Kidney (tissue), 14 donors: Measurements from ENCODE around the gene MYH13. TPM values are rescaled to one million over a fixed set of nuclear protein-coding genes. Genes with fewer than 3 reads are reported as not detected.
A peak's percentile ranks its signal among the peaks of the same experiment; 100 is the strongest.

ENCODE experiments used
- DNase-seq, 5 donors: peaks; one replicate each; pipeline ENCODE4 v3.0.0-alpha.2; 2013 to 2020
- FAIRE-seq: peaks from 2 replicates; lab custom pipeline; 2012; peaks lifted over from hg19 to GRCh38; lab: Jason Lieb, UNC
- H3K27ac ChIP-seq, 2 donors: one replicate each; pipeline ENCODE4 v1.7.0; 2013; ENCODE audit warnings: low read depth in 2 of 2, low read length in 2 of 2, inconsistent platforms in 1 of 2
- H3K27me3 ChIP-seq: one replicate; pipeline ENCODE4 v1.7.1; 2013; ENCODE audit warnings: low read length, inconsistent platforms; ENCODE audit not compliant: control insufficient read depth, insufficient read depth
- H3K36me3 ChIP-seq, 3 donors: one replicate each; pipeline versions ENCODE4 v1.7.0 to v1.7.1; 2013; ENCODE audit warnings: low read length in 3 of 3, control low read depth in 1 of 3, inconsistent platforms in 1 of 3; ENCODE audit not compliant: insufficient read depth in 3 of 3, control insufficient read depth in 2 of 3
- H3K4me1 ChIP-seq, 3 donors: one replicate each; pipeline versions ENCODE4 v1.7.0 to v1.7.1; 2013; ENCODE audit warnings: low read length in 3 of 3, inconsistent platforms in 1 of 3, low read depth in 1 of 3; ENCODE audit not compliant: control insufficient read depth in 2 of 3, insufficient read depth in 2 of 3
- H3K4me3 ChIP-seq, 3 donors: one replicate each; pipeline versions ENCODE4 v1.7.0 to v1.8.1; 2013; ENCODE audit warnings: low read length in 3 of 3, control low read depth in 1 of 3, inconsistent platforms in 1 of 3
- H3K9ac ChIP-seq, 3 donors: one replicate each; pipeline versions ENCODE4 v1.7.0 to v1.7.1; 2013; ENCODE audit warnings: low read length in 3 of 3, control low read depth in 1 of 3, inconsistent platforms in 1 of 3
- H3K9me3 ChIP-seq, 3 donors: one replicate each; pipeline versions ENCODE4 v1.7.0 to v1.7.1; 2013; ENCODE audit warnings: low read length in 3 of 3, control low read depth in 1 of 3, inconsistent platforms in 1 of 3; ENCODE audit not compliant: control insufficient read depth in 2 of 3, insufficient read depth in 1 of 3
- intact Hi-C: fragments of 100-400 bp; cut with DNase I; formaldehyde crosslinking; loops from one replicate; pipeline ENCODE4 v1.11.1; 2022
- polyA plus RNA-seq: library from polyadenylated mRNA; stranded (reverse); fragments of 350-450 nt; fragmentation: Illumina TruSeq; extraction: RNeasy Lipid Tissue Mini Kit (QIAGEN cat#74804); gene quantifications from one replicate; pipeline ENCODE4 v1.2.3, GENCODE V29; 2014; ENCODE audit warnings: low read depth, low replicate concordance; ENCODE audit not compliant: insufficient read depth
- total RNA-seq: library from RNA; stranded (reverse); fragmentation: NEBNext Ultra II Directional; extraction: Animal tissue kit (Norgen Biotek cat#: 25700); gene quantifications from one replicate; pipeline ENCODE4 v1.2.1, GENCODE V29; 2021
- TF ChIP-seq, protein P1 (sequence below): IDR thresholded peaks from 3 replicates; pipeline ENCODE4 v1.5.1; 2012; ENCODE audit warnings: mild to moderate bottlenecking, moderate library complexity, borderline replicate concordance; ENCODE audit not compliant: insufficient read depth; ENCODE audit errors: extremely low read depth
- donor health status: control.
- donor health status: control.
- donor health status: control.
- donor health status: control.
- donor health status: control.
- donor health status: DM: yes; HTN: yes; CAD: no.
- donor health status: Normal renal cell carcinoma (clear cell type).

MYH13 gene
- total and polyA plus RNA-seq, 2 donors from 2014 or later = not detected

DNA sequence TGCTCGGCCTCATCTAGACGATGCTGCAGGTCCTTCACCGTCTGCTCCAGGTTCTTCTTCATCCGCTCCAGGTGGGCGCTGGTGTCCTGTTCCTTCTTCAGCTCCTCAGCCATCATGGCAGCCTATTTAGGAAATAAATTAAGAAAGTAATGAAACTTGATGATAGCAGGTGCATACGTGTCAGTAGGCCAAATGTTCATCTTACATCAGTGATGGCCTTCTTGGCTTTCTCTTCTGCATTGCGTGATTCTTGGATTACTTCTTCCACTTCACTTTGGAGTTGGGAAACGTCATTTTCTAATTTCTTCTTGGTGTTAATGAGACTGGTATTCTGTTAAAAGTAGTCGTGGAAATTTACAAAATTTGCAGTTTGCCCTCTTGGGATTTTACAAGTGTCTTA is 20.1 kb upstream of the MYH13 start:
- FAIRE-seq = no peak
- no peaks in the 10 kb centered on the region for H3K27me3 ChIP-seq
- H3K9ac ChIP-seq = no peak overlapping the region
- no peak overlapping the region for H3K4me3 ChIP-seq
- H3K27ac ChIP-seq = no peak overlapping the region
- DNase-seq = peak in 2 of 5 donors; percentile 41 to 50
- intact Hi-C loops = no loop called here
- no peaks in the 10 kb centered on the region for H3K9me3 ChIP-seq
- TF ChIP-seq, protein P1, sequence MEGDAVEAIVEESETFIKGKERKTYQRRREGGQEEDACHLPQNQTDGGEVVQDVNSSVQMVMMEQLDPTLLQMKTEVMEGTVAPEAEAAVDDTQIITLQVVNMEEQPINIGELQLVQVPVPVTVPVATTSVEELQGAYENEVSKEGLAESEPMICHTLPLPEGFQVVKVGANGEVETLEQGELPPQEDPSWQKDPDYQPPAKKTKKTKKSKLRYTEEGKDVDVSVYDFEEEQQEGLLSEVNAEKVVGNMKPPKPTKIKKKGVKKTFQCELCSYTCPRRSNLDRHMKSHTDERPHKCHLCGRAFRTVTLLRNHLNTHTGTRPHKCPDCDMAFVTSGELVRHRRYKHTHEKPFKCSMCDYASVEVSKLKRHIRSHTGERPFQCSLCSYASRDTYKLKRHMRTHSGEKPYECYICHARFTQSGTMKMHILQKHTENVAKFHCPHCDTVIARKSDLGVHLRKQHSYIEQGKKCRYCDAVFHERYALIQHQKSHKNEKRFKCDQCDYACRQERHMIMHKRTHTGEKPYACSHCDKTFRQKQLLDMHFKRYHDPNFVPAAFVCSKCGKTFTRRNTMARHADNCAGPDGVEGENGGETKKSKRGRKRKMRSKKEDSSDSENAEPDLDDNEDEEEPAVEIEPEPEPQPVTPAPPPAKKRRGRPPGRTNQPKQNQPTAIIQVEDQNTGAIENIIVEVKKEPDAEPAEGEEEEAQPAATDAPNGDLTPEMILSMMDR = no peak
- no peaks in the 10 kb centered on the region for H3K36me3 ChIP-seq
- no peaks in the 10 kb centered on the region for H3K4me1 ChIP-seq

DNA sequence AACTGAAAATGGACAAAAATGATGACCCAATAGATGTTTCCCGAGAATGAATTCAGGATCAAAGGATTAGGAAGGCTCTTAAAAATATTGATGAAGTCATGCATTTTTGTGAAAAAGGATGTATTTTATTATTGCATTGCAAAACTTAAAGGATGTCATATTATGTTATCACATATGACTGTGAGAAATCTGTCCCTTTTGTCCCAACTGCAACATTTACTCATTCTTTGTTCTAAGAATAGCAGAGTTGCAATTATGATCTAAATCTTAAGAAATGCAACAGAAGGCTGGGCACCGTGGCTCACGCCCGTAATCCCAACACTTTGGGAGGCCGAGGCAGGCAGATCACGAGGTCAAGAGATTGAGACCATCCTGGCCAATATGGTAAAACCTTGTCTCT is 13.1 kb upstream of the MYH13 start:
- Histone ChIP-seq H3K36me3 (no peaks in the 10 kb centered on the region), H3K9me3 (no peaks in the 10 kb centered on the region), H3K4me1 (no peaks in the 10 kb centered on the region), H3K4me3 (no peak overlapping the region), H3K27ac (no peak overlapping the region), H3K9ac (no peak overlapping the region), H3K27me3 (no peaks in the 10 kb centered on the region)
- FAIRE-seq (no peak), DNase-seq (no peak)
- intact Hi-C loops = no loop called here
- TF ChIP-seq, protein P1 = no peak

DNA sequence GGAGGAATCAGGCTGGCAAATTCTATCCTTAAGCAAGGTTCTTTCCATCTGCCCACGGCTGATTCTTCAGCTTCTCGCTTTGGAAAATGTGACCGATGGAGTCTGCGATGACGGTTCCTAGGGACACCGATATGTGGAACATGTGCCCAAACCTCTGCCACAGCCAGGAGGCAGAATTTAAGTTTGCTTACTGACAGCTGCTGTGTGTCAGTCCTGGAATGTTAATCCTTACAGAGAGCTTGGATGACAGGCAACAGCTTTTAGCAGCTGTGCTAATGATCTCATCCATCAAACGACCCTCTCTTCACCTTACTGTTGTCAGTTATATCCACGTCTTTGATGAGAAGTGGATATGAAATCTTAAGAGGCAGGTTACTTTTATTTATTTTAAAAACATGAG is 11.4 kb upstream of the MYH13 start:
- Histone ChIP-seq H3K36me3 (no peaks in the 10 kb centered on the region), H3K9me3 (no peaks in the 10 kb centered on the region), H3K27ac (no peak overlapping the region), H3K4me1 (no peaks in the 10 kb centered on the region), H3K27me3 (no peaks in the 10 kb centered on the region), H3K4me3 (no peak overlapping the region), H3K9ac (no peak overlapping the region)
- TF ChIP-seq, protein P1 = no peak
- FAIRE-seq = no peak
- DNase-seq = peak in 4 of 5 donors; percentile 65 to 90 (median 82)
- intact Hi-C loops = no loop called here
